Measurements from ENCODE around the gene RTN1. TPM values are rescaled to one million over a fixed set of nuclear protein-coding genes. Genes with fewer than 3 reads are reported as not detected.

The RTN1 gene
- total and polyA plus RNA-seq, 2 donors (not counting 1 experiment from before 2014, with no cell fraction given): 0.34 TPM; not detected in 1

GRCh38 chr14:59819446-59820088 lies 51.0 kb downstream of the RTN1 start:
- TF ChIP-seq EZH2 (IDR thresholded peaks at IDR 0.05; ENCODE audit: borderline replicate concordance, insufficient read depth, low read depth, low read length, poor library complexity, severe bottlenecking) (no peak), CTCF (IDR thresholded peaks at IDR 0.05) (no peak)
- H3K9ac ChIP-seq (ENCODE audit: low read length): no peak overlapping the region
- DNase-seq (no peak), ATAC-seq (ENCODE audit: low read depth) (no peak)
- intact Hi-C loops (cut with micrococcal nuclease): no loop called here
- ChIA-PET POLR2A (no interaction called here), CTCF (no interaction called here)
- no peaks in the 10 kb centered on the region for H3K36me3 ChIP-seq (replicated peaks in 1 of 2; ENCODE audit: control extremely low read depth in 1 of 2, control insufficient read depth in 1 of 2, extremely low read depth in 1 of 2, insufficient read depth in 2 of 2, low read length in 1 of 2)
- no peaks in the 10 kb centered on the region for H3K27me3 Mint-ChIP-seq
- no peaks in the 10 kb centered on the region for H3K79me2 ChIP-seq (ENCODE audit: control insufficient read depth, insufficient read depth, low read length)
- WGBS (ENCODE audit: insufficient coverage): 98% methylated on average over 38 of the region's 38 CpGs
- no peaks in the 10 kb centered on the region for H3K4me1 ChIP-seq (ENCODE audit: control insufficient read depth in 2 of 2, insufficient read depth in 2 of 2, low read length in 2 of 2)
- no peak overlapping the region for H3K4me3 ChIP-seq (ENCODE audit: control extremely low read depth in 1 of 5, extremely low read depth in 1 of 5, insufficient read depth in 1 of 5, low read depth in 2 of 5, low read length in 4 of 5)
- H3K27me3 ChIP-seq (replicated peaks in 1 of 4; ENCODE audit: control extremely low read depth in 1 of 4, control insufficient read depth in 3 of 4, insufficient read depth in 4 of 4, low read length in 3 of 4): no peaks in the 10 kb centered on the region
- H4K20me1 ChIP-seq (ENCODE audit: control insufficient read depth, insufficient read depth, low read length, poor library complexity, severe bottlenecking): no peaks in the 10 kb centered on the region
- H2AFZ ChIP-seq (ENCODE audit: insufficient read depth, low read depth, low read length, poor library complexity, severe bottlenecking): no peak overlapping the region
- H3K9me3 ChIP-seq (ENCODE audit: control extremely low read depth in 1 of 3, control insufficient read depth in 2 of 3, insufficient read depth in 1 of 3, low read length in 2 of 3): peaks cover 0 to 13% (median 0%) of the 10 kb centered on the region in 3 donors
- H3K27ac ChIP-seq (ENCODE audit: low read length in 2 of 2): no peak overlapping the region
- no peak overlapping the region for H3K4me3 Mint-ChIP-seq
- no peaks in the 10 kb centered on the region for H3K4me1 Mint-ChIP-seq
- no peaks in the 10 kb centered on the region for H3K9me3 Mint-ChIP-seq (ENCODE audit: insufficient read depth)
- H3K4me2 ChIP-seq (replicated peaks; ENCODE audit: low read depth, low read length, poor library complexity, severe bottlenecking): no peak overlapping the region
- no peak overlapping the region for H3K27ac Mint-ChIP-seq

DNA sequence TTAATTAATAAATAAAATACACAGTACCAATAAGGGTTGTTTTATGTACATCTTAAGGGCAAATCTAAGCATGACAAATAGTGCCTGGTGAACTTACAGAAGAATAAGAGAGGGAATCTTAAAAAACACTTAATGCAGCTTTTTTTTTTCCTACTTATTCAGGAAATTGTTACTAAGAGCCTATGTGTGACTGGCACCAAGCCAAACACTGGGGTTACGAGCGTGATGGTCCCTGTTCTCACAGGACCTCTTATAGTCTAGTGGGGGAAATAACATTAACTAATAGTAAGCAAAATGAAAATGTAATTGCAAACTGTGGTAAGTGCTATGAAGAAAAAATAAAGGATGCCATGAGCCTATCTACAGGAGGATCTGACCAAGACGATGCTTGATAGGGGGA lies 53.6 kb downstream of the RTN1 start:
- Histone ChIP-seq H3K9me3 (ENCODE audit: control extremely low read depth in 1 of 3, control insufficient read depth in 2 of 3, insufficient read depth in 1 of 3, low read length in 2 of 3) (peaks cover 0 to 13% (median 0%) of the 10 kb centered on the region in 3 donors), H3K79me2 (ENCODE audit: control insufficient read depth, insufficient read depth, low read length) (no peaks in the 10 kb centered on the region), H3K4me2 (replicated peaks; ENCODE audit: low read depth, low read length, poor library complexity, severe bottlenecking) (no peak overlapping the region), H3K27ac (ENCODE audit: low read length in 2 of 2) (no peak overlapping the region), H3K27me3 (replicated peaks in 1 of 4; ENCODE audit: control extremely low read depth in 1 of 4, control insufficient read depth in 3 of 4, insufficient read depth in 4 of 4, low read length in 3 of 4) (no peaks in the 10 kb centered on the region), H3K9ac (ENCODE audit: low read length) (no peak overlapping the region), H3K4me3 (ENCODE audit: control extremely low read depth in 1 of 5, extremely low read depth in 1 of 5, insufficient read depth in 1 of 5, low read depth in 2 of 5, low read length in 4 of 5) (no peak overlapping the region), H2AFZ (ENCODE audit: insufficient read depth, low read depth, low read length, poor library complexity, severe bottlenecking) (no peak overlapping the region), H3K4me1 (ENCODE audit: control insufficient read depth in 2 of 2, insufficient read depth in 2 of 2, low read length in 2 of 2) (no peaks in the 10 kb centered on the region), H4K20me1 (ENCODE audit: control insufficient read depth, insufficient read depth, low read length, poor library complexity, severe bottlenecking) (no peaks in the 10 kb centered on the region), H3K36me3 (replicated peaks in 1 of 2; ENCODE audit: control extremely low read depth in 1 of 2, control insufficient read depth in 1 of 2, extremely low read depth in 1 of 2, insufficient read depth in 2 of 2, low read length in 1 of 2) (no peaks in the 10 kb centered on the region)
- DNase-seq (no peak), ATAC-seq (ENCODE audit: low read depth) (no peak)
- TF ChIP-seq CTCF (IDR thresholded peaks at IDR 0.05) (no peak), EZH2 (IDR thresholded peaks at IDR 0.05; ENCODE audit: borderline replicate concordance, insufficient read depth, low read depth, low read length, poor library complexity, severe bottlenecking) (no peak)
- H3K27me3 Mint-ChIP-seq: no peaks in the 10 kb centered on the region
- H3K4me3 Mint-ChIP-seq: no peak overlapping the region
- H3K4me1 Mint-ChIP-seq: no peaks in the 10 kb centered on the region
- intact Hi-C loops (cut with micrococcal nuclease): no loop called here
- POLR2A ChIA-PET: no interaction called here
- no peaks in the 10 kb centered on the region for H3K9me3 Mint-ChIP-seq (ENCODE audit: insufficient read depth)
- no peak overlapping the region for H3K27ac Mint-ChIP-seq
- WGBS (ENCODE audit: insufficient coverage): no CpG with 5 or more reads among the region's 3 CpGs
- CTCF ChIA-PET: no interaction called here
